ENCODE measurements around the gene MIP.
"Not testable (repeated sequence)": the region's sequence is repeated elsewhere in the genome, so short reads cannot be mapped to it uniquely, and the experiment has no call there.

Gene MIP

DNA sequence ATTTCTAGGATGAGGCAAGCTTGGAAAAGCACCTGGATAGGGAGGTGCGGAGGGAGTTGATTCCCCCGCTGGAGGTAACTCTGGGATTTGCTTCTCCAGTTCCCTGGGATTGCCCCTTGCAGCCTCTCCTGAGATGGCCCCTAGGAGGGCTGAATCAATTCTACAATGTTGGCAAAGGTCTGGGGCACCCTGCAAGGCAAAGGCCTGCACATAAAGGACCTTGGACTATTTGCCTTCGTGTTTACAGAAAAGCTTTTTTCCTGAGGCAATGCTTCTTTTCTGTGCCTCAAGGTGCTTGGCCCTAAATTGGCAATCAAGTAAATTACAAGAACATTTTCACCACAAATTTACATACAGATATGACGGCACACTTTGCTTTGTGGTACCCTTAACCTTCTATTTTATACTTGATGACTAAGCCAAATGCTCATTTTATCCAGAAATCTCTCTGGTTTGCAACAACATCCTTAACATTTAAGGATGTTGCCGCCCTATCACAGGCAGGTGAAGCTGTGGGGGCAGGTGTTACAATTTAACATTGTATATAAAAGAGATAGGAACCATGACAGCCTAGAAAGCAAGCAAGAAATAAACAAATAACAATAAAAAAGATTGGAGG, 45.5 kb downstream of the MIP start:
- H3F3A ChIP-seq (ENCODE audit: insufficient read depth) = no peaks in the 10 kb centered on the region
- H3K9me2 ChIP-seq (replicated peaks; ENCODE audit: insufficient read depth, low read length) = no peaks in the 10 kb centered on the region
- no peak overlapping the region for H3K9ac ChIP-seq (ENCODE audit: low read length)
- no peak overlapping the region for H3K27ac ChIP-seq (ENCODE audit: low read depth, low read length)
- no peak for TF ChIP-seq EZH2phosphoT487 (conservative IDR thresholded peaks at IDR 0.05; ENCODE audit: low read length)
- no peak for TF ChIP-seq CTCF (IDR thresholded peaks at IDR 0.05; ENCODE audit: insufficient read depth, low read length, poor library complexity, severe bottlenecking)
- no peaks in the 10 kb centered on the region for H3K36me3 ChIP-seq (ENCODE audit: low read length)
- no peaks in the 10 kb centered on the region for H4K20me1 ChIP-seq (ENCODE audit: low read depth, low read length)
- H3K4me3 ChIP-seq (ENCODE audit: insufficient read depth, low read length, poor library complexity, severe bottlenecking) = no peak overlapping the region
- H3K79me2 ChIP-seq (ENCODE audit: insufficient read depth, low read length) = no peaks in the 10 kb centered on the region
- H3K27me3 ChIP-seq (ENCODE audit: low read length) = no peaks in the 10 kb centered on the region
- H3K9me3 ChIP-seq (ENCODE audit: insufficient read depth, low read length) = no peaks in the 10 kb centered on the region
- H3K4me2 ChIP-seq (ENCODE audit: low read depth, low read length, poor library complexity, severe bottlenecking) = no peak overlapping the region
- no peak overlapping the region for H2AFZ ChIP-seq (ENCODE audit: low read depth, low read length, severe bottlenecking)

- H3K4me3 ChIP-seq (ENCODE audit: insufficient read depth, low read length, poor library complexity, severe bottlenecking); H3K4me2 ChIP-seq (ENCODE audit: low read depth, low read length, poor library complexity, severe bottlenecking); H3K27me3 ChIP-seq (ENCODE audit: low read length); H3K9me2 ChIP-seq (replicated peaks; ENCODE audit: insufficient read depth, low read length); H3K36me3 ChIP-seq (ENCODE audit: low read length); H3K9me3 ChIP-seq (ENCODE audit: insufficient read depth, low read length); H2AFZ ChIP-seq (ENCODE audit: low read depth, low read length, severe bottlenecking); H4K20me1 ChIP-seq (ENCODE audit: low read depth, low read length); H3K9ac ChIP-seq (ENCODE audit: low read length); H3K79me2 ChIP-seq (ENCODE audit: insufficient read depth, low read length); H3K27ac ChIP-seq (ENCODE audit: low read depth, low read length); H3F3A ChIP-seq (ENCODE audit: insufficient read depth): not testable (repeated sequence)
These were observed 50.2 kb downstream of the MIP start for GRCh38 chr12:56404227-56404626.

DNA sequence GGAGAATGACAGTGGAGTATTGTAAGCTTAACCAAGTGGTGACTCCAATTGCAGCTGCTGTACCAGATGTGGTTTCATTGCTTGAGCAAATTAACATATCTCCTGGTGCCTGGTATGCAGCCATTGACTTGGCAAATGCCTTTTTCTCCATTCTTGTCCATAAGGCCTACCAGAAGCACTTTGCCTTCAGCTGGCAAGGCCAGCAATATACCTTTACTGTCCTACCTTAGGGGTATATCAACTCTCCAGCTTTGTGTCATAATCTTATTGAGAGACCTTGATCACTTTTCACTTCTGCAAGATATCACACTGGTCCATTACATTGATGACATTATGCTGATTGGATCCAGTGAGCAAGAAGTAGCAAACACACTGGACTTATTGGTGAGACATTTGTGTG, 52.8 kb downstream of the MIP start:
- not testable (repeated sequence) for H3K36me3 ChIP-seq (ENCODE audit: low read length); H3K9me3 ChIP-seq (ENCODE audit: insufficient read depth, low read length); H3K4me3 ChIP-seq (ENCODE audit: insufficient read depth, low read length, poor library complexity, severe bottlenecking); H4K20me1 ChIP-seq (ENCODE audit: low read depth, low read length); H3K9ac ChIP-seq (ENCODE audit: low read length); H3K27ac ChIP-seq (ENCODE audit: low read depth, low read length); H3K79me2 ChIP-seq (ENCODE audit: insufficient read depth, low read length); H3K4me2 ChIP-seq (ENCODE audit: low read depth, low read length, poor library complexity, severe bottlenecking); H3F3A ChIP-seq (ENCODE audit: insufficient read depth); H3K9me2 ChIP-seq (replicated peaks; ENCODE audit: insufficient read depth, low read length); H3K27me3 ChIP-seq (ENCODE audit: low read length); H2AFZ ChIP-seq (ENCODE audit: low read depth, low read length, severe bottlenecking)

- H3K9ac ChIP-seq (ENCODE audit: low read length); H3K9me3 ChIP-seq (ENCODE audit: insufficient read depth, low read length); H2AFZ ChIP-seq (ENCODE audit: low read depth, low read length, severe bottlenecking); H3K36me3 ChIP-seq (ENCODE audit: low read length); H3K27me3 ChIP-seq (ENCODE audit: low read length); H3K79me2 ChIP-seq (ENCODE audit: insufficient read depth, low read length); H3F3A ChIP-seq (ENCODE audit: insufficient read depth); H3K27ac ChIP-seq (ENCODE audit: low read depth, low read length); H3K4me3 ChIP-seq (ENCODE audit: insufficient read depth, low read length, poor library complexity, severe bottlenecking); H4K20me1 ChIP-seq (ENCODE audit: low read depth, low read length); H3K9me2 ChIP-seq (replicated peaks; ENCODE audit: insufficient read depth, low read length); H3K4me2 ChIP-seq (ENCODE audit: low read depth, low read length, poor library complexity, severe bottlenecking): not testable (repeated sequence)
These were observed 53.3 kb downstream of the MIP start for GRCh38 chr12:56401125-56401524.

Data from SU-DHL-6 (cell line).